NCI-H2107 treated with DMSO at 0.1 percent for 48 hours (cell line): ENCODE results near the gene SPEF2.
"Not testable (repeated sequence)": the region's sequence is repeated elsewhere in the genome, so short reads cannot be mapped to it uniquely, and the experiment has no call there.

Experiments
- DNase-seq: peaks from one replicate; lab custom pipeline; 2025; ENCODE audit not compliant: unreplicated experiment; lab: John Stamatoyannopoulos, UW

The SPEF2 gene

DNA sequence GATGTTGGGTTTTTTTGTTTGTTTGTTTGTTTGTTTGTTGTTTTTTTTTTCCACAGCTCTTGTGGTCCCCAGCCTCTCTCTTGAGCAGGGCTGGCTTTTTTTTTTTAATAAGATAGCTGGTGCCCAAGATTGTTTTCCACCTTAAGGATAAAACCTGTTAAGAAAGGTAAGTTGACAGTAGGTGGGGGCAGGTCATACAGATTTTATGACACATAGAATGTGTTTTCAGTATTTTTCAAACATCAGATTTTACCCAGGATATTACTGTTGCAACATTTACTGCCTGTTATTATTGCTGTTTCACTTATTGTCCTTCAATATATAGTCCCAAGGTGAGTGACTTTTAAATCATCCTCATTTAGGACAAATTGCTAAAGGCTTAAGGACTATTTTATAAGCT is 235.1 kb downstream of the SPEF2 start:
- no peak for DNase-seq

DNA sequence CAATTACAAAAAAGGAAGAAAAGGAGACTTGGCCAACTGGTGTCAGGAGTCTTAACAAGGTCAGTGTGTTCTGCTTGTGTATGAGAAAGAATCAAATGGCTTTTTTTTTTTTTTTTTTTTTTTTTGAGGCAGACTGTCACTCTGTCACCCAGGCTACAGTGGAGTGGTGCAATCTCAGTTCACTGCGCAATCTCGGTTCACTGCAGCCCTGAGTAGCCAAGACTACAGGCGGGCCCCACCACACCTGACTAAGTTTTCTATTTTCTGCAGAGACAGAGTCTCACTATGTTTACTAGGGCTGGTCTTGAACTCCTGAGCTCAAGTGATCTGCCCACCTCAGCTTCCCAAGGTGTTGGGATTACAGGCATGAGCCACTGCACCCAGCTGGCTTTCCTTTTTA is 236.0 kb downstream of the SPEF2 start:
- DNase-seq = no peak

DNA sequence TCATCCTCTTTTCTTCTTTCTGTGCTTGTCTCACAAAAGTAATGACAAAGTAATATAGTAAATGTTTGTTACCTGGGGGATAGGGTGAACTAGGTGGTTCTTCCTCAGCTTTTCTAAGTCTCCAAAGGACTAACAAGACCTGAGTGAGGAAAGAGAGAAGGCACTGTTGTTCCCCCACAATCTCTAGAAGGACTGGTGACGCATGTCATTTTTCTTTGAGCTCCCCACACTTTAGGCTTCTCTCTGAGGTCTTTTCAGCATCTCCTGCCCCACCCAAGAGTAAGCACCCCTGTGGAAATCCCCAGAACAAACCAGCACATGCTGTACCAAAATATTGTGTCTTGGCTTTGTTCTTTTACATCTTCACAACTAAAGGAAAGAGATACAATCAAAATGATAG is 236.6 kb downstream of the SPEF2 start:
- no peak for DNase-seq

DNA sequence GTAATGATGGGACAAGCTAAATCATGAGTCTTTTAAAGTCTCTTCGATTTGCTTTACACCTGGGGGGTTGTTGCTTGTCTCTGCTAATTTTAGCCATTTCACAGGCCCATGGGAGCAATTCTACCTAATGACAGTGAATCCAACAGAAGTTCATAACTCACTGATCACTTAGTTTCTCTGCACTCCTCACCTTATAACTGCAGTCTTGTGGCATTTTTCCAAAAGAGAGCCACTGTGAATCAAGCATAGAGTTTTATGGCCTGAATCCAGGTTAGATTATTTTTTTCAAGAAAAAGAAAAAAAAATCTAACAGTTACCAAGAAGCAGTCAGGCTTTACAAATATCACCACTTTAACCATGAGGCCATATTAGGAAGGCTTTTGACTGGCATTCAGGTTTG is 237.5 kb downstream of the SPEF2 start:
- no peak for DNase-seq

DNA sequence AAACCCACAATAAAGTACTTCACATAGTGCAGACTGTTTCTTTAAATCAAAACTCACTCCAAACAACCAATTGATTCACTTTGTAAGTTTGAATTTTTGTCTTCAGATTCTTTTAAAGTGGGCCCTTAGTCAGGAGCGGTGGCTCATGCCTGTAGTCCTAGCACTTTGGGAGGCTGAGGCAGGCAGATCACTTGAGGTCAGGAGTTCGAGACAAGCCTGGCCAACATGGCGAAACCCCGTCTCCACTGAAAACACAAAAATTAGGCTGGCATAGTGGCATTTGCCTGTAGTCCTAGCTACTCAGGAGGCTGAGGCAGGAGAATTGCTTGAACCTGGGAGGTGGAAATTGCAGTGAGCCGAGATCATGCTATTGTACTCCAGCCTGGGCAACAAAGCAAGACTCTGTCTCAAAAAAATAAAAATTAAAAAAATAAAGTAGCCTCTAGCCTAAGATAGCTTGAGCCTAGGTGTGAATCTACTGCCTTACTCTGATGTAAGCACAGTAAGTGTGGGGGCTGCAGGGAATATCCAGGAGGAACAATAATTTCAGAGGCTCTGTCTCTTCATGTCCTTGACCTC is 238.6 kb downstream of the SPEF2 start:
- DNase-seq = not testable (repeated sequence)

DNA sequence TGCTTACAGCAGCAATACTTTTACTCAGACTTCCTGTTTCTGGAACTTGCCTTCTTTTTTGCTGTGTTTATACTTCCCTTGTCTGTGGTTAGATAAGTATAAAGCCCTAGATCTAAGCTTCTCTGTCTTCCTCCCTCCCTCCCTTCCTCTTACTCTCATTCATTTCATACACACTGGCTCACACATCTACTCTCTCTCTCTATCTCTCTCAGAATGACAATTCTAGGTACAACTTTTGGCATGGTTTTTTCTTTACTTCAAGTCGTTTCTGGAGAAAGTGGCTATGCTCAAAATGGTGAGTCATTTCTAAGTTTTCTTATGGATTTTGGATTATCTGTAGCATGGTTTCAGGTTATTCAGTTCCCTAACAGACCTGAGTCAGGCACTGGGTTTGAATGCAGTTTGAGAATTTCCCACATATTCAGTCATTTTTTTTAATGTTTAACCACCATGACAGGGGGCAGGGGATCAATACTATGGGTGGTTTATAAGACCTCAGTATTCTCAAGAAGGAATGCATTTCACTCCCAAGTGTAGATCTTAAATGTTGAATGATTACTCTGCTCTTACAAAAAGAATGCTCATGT is 239.2 kb downstream of the SPEF2 start, which contains the start of gene IL7R:
TSS of gene IL7R (plus strand) at position 127 of the 587 bp plus-strand sequence. CDS start at position 214, 87 bp downstream.
- no peak for DNase-seq

DNA sequence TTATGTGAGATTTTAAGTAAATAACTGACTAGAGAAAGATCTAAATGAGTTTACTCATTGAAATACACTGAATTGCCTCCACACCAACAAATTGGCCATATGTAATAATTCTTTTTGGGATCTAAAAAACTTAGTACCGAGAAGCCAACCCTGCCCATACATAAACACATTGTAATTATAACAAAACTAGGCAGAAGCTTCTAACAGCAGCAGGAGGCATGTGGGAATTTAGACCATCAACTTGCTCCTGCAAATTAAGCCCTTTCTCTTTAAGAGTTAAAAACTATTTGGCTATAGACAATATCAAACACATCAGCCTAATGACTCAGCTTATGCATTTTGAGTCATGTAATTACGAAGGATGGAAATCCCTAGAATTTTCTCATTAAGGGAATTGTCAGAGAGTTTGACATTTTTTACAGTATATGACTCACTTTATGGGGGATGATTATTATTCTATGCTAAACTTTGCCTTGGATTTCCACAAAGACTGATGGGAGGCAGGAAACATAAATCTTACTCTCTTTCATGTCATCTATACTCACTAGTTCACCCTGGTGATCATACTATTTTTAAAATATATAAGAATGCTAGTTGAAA is 240.0 kb downstream of the SPEF2 start:
- DNase-seq = no peak

DNA sequence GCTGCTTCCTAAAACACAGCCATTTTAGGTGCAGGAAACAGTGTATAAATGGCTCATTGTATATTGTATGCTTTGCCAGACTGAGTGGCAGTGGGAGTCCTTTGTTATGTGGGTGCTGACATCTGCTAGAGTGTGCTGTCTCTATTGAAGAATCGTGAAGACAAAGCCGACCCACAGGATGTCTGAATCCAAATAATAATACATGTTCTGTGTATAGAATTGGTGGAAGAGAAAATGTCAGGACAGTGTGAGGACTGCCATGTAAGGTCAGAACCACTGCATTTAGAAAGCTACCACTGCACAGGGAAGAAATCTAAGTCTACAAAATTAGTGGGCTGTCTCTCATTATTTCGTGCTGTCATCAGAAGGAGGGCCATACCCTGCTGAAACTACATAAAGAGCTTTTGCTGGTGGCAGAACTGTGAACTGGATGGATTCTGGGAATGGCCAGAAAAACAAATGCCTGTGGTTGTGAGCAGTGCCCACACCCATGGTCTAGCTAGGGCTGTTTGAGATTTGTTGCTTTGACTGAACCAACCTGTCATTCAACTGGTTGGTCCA is 241.5 kb downstream of the SPEF2 start:
- no peak for DNase-seq

DNA sequence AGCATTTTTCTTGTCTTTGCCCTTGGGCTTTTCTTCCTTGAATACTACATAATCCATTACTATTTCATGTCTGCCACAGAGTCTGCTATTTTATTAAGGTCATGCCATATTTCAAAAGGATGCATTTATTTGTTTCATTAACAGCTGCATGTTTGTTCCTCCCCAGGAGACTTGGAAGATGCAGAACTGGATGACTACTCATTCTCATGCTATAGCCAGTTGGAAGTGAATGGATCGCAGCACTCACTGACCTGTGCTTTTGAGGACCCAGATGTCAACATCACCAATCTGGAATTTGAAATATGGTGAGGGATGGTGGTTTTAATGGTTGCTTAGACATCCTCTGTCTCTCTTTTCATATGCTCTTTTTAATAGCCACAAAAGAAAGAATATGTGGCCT is 243.0 kb downstream of the SPEF2 start:
- DNase-seq = no peak

DNA sequence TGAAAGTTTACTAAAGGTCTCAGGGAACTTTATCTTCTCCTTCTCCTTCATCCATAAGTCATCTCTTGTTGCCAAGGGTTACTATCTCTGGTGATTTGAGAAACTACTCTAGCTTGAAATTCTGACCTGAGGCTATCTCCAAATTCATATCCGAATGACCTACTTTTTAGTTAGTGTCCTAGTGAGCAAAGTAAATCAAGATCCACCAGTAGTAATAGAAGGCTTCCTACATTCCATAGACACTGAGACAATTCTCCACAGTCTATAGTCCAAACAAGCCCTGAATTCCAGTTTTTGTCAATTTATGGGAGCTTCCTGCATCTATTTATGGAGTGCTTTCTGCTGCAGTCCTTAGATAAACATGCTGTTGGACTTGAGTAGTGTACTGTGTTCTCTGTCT is 244.1 kb downstream of the SPEF2 start:
- DNase-seq = no peak

DNA sequence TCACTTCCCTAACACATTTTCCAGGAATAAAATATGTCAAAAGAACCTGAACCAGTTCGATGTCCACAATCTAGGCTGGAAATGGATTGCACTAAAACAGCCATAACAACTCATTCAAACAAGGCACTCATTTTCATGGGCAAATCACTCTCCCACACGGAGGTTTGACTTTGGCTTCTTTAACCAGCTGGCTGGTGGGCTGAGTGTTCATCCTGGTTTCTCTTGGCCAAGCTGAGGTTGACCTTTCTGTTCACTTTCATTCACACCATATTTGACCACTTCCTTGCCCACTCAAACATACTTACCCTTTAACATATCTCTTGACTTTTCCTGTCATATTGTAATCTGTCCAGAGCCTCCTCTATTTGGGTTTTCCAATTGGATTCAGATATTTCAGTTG is 244.5 kb downstream of the SPEF2 start:
- no peak for DNase-seq

DNA sequence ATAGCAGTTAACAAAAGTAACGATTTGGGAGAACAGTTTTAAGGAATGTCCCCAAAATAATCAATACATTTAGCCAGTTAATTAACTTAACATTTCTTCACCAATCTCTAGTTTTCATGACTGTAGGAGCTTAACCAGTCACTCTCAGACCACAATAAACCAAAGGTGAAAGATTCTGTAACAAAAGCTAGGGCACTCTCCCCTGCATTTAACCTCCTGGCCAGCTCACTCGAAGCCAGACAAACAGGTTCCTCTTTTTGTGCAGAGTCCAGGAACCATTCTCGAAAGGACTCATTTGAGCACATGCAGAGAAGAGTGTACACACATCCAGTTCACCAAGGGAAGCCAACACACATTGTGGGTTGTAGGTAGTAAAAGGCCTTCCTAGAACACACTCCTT is 245.5 kb downstream of the SPEF2 start:
- no peak for DNase-seq
